ENCODE measurements around the gene MAP1B. TPM values are rescaled to one million over a fixed set of nuclear protein-coding genes. Genes with fewer than 3 reads are reported as not detected.

Gene MAP1B
- total and polyA plus RNA-seq, 9 of the 15 experiments (the other 6 are each of a cell fraction or from before 2014, with no cell fraction given): 5.2 to 66.1 (median 17.3) TPM

DNA sequence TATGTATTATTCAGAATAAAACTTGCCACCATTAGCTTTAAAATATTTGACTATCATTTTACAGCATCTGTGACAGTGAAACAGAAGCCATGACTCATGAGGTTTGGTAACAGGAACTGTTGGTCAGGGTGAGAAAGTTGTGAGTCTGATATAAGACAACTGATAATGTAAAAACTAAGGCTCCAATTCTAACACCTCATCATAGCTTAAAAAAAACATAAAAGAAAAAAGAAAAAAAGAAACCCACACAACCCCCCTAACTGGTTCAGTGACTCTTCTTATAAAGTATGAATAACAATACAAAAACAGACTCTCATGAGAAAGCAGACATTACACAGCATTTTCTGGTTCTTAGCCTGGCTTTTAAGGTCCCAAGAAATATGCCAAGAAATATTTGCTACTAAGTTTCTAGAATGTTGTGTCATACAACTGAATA is 127.0 kb downstream of the MAP1B start (continued):
- TF ChIP-seq, protein P1, sequence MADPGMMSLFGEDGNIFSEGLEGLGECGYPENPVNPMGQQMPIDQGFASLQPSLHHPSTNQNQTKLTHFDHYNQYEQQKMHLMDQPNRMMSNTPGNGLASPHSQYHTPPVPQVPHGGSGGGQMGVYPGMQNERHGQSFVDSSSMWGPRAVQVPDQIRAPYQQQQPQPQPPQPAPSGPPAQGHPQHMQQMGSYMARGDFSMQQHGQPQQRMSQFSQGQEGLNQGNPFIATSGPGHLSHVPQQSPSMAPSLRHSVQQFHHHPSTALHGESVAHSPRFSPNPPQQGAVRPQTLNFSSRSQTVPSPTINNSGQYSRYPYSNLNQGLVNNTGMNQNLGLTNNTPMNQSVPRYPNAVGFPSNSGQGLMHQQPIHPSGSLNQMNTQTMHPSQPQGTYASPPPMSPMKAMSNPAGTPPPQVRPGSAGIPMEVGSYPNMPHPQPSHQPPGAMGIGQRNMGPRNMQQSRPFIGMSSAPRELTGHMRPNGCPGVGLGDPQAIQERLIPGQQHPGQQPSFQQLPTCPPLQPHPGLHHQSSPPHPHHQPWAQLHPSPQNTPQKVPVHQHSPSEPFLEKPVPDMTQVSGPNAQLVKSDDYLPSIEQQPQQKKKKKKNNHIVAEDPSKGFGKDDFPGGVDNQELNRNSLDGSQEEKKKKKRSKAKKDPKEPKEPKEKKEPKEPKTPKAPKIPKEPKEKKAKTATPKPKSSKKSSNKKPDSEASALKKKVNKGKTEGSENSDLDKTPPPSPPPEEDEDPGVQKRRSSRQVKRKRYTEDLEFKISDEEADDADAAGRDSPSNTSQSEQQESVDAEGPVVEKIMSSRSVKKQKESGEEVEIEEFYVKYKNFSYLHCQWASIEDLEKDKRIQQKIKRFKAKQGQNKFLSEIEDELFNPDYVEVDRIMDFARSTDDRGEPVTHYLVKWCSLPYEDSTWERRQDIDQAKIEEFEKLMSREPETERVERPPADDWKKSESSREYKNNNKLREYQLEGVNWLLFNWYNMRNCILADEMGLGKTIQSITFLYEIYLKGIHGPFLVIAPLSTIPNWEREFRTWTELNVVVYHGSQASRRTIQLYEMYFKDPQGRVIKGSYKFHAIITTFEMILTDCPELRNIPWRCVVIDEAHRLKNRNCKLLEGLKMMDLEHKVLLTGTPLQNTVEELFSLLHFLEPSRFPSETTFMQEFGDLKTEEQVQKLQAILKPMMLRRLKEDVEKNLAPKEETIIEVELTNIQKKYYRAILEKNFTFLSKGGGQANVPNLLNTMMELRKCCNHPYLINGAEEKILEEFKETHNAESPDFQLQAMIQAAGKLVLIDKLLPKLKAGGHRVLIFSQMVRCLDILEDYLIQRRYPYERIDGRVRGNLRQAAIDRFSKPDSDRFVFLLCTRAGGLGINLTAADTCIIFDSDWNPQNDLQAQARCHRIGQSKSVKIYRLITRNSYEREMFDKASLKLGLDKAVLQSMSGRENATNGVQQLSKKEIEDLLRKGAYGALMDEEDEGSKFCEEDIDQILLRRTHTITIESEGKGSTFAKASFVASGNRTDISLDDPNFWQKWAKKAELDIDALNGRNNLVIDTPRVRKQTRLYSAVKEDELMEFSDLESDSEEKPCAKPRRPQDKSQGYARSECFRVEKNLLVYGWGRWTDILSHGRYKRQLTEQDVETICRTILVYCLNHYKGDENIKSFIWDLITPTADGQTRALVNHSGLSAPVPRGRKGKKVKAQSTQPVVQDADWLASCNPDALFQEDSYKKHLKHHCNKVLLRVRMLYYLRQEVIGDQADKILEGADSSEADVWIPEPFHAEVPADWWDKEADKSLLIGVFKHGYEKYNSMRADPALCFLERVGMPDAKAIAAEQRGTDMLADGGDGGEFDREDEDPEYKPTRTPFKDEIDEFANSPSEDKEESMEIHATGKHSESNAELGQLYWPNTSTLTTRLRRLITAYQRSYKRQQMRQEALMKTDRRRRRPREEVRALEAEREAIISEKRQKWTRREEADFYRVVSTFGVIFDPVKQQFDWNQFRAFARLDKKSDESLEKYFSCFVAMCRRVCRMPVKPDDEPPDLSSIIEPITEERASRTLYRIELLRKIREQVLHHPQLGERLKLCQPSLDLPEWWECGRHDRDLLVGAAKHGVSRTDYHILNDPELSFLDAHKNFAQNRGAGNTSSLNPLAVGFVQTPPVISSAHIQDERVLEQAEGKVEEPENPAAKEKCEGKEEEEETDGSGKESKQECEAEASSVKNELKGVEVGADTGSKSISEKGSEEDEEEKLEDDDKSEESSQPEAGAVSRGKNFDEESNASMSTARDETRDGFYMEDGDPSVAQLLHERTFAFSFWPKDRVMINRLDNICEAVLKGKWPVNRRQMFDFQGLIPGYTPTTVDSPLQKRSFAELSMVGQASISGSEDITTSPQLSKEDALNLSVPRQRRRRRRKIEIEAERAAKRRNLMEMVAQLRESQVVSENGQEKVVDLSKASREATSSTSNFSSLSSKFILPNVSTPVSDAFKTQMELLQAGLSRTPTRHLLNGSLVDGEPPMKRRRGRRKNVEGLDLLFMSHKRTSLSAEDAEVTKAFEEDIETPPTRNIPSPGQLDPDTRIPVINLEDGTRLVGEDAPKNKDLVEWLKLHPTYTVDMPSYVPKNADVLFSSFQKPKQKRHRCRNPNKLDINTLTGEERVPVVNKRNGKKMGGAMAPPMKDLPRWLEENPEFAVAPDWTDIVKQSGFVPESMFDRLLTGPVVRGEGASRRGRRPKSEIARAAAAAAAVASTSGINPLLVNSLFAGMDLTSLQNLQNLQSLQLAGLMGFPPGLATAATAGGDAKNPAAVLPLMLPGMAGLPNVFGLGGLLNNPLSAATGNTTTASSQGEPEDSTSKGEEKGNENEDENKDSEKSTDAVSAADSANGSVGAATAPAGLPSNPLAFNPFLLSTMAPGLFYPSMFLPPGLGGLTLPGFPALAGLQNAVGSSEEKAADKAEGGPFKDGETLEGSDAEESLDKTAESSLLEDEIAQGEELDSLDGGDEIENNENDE (IDR thresholded peaks at IDR 0.05; ENCODE audit: low read depth, low read length): no peak
- no peak for TF ChIP-seq PHF21A (IDR thresholded peaks at IDR 0.05; ENCODE audit: borderline replicate concordance, low read depth)
- no peak for TF ChIP-seq SLC30A9 (CRISPR knock-in tag; IDR thresholded peaks at IDR 0.05)
- TF ChIP-seq U2AF2 (optimal IDR thresholded peaks at IDR 0.05; ENCODE audit: low read depth, low read length): no peak
- TF ChIP-seq GATAD2A (IDR thresholded peaks at IDR 0.05): peak; percentile 24; the same call in 1 of the 2 replicates
- TF ChIP-seq, protein P2, sequence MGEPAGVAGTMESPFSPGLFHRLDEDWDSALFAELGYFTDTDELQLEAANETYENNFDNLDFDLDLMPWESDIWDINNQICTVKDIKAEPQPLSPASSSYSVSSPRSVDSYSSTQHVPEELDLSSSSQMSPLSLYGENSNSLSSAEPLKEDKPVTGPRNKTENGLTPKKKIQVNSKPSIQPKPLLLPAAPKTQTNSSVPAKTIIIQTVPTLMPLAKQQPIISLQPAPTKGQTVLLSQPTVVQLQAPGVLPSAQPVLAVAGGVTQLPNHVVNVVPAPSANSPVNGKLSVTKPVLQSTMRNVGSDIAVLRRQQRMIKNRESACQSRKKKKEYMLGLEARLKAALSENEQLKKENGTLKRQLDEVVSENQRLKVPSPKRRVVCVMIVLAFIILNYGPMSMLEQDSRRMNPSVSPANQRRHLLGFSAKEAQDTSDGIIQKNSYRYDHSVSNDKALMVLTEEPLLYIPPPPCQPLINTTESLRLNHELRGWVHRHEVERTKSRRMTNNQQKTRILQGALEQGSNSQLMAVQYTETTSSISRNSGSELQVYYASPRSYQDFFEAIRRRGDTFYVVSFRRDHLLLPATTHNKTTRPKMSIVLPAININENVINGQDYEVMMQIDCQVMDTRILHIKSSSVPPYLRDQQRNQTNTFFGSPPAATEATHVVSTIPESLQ (CRISPR knock-in tag; IDR thresholded peaks at IDR 0.05): no peak
- peak; percentile 95 for TF ChIP-seq ZNF316 (IDR thresholded peaks at IDR 0.05)
- TF ChIP-seq SPI1 (IDR thresholded peaks at IDR 0.05; ENCODE audit: borderline replicate concordance, low read depth, low read length): peak; percentile 77; the same call in 1 of the 2 replicates
- peak; percentile 77 for TF ChIP-seq ZNF644 (tag; IDR thresholded peaks at IDR 0.05; ENCODE audit: low read depth)
- TF ChIP-seq ZNF24 (IDR thresholded peaks at IDR 0.05): no peak
- peak; percentile 16; the same call in 1 of the 2 replicates for TF ChIP-seq ZNF175 (CRISPR knock-in tag; IDR thresholded peaks at IDR 0.05; ENCODE audit: low read depth)
- TF ChIP-seq, protein P3, sequence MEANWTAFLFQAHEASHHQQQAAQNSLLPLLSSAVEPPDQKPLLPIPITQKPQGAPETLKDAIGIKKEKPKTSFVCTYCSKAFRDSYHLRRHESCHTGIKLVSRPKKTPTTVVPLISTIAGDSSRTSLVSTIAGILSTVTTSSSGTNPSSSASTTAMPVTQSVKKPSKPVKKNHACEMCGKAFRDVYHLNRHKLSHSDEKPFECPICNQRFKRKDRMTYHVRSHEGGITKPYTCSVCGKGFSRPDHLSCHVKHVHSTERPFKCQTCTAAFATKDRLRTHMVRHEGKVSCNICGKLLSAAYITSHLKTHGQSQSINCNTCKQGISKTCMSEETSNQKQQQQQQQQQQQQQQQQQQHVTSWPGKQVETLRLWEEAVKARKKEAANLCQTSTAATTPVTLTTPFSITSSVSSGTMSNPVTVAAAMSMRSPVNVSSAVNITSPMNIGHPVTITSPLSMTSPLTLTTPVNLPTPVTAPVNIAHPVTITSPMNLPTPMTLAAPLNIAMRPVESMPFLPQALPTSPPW (CRISPR knock-in tag; IDR thresholded peaks at IDR 0.05): peak; percentile 47; the same call in 1 of the 2 replicates

Measured in K562 (cell line).